ENCODE results near the gene ZNF436.

GRCh38 chr1:23341931-23342692 lies 27.5 kb downstream of the ZNF436 start:
- TF ChIP-seq ARNTL (CRISPR knock-in tag; IDR thresholded peaks at IDR 0.05; ENCODE audit: borderline replicate concordance, low read depth) (no peak), TOX (CRISPR knock-in tag; IDR thresholded peaks at IDR 0.05; ENCODE audit: borderline replicate concordance) (no peak), CSRNP3 (CRISPR knock-in tag; IDR thresholded peaks at IDR 0.05) (no peak), CREB5 (CRISPR knock-in tag; IDR thresholded peaks at IDR 0.05; ENCODE audit: low read depth) (no peak), GLIS3 (CRISPR knock-in tag; IDR thresholded peaks at IDR 0.05) (no peak), ESRRG (CRISPR knock-in tag; IDR thresholded peaks at IDR 0.05) (no peak), ZFP3 (CRISPR knock-in tag; IDR thresholded peaks at IDR 0.05) (no peak), ZFP30 (CRISPR knock-in tag; IDR thresholded peaks at IDR 0.05) (no peak), PATZ1 (CRISPR knock-in tag; IDR thresholded peaks at IDR 0.05; ENCODE audit: borderline replicate concordance) (no peak), SNAI2 (CRISPR knock-in tag; IDR thresholded peaks at IDR 0.05) (no peak), TSHZ2 (CRISPR knock-in tag; IDR thresholded peaks at IDR 0.05) (no peak), RARB (CRISPR knock-in tag; IDR thresholded peaks at IDR 0.05) (no peak)

Measured in SK-N-SH treated with all-trans-retinoic acid at 6 μM for 48 hours (cell line).